Loucy (cell line): ENCODE results near the gene SPATA7.

Experiments
- CTCF ChIP-seq: fragments of 200-600 bp; sonication (generic); conservative IDR thresholded peaks from 2 replicates; pipeline ENCODE4 v1.5.1; 2014; ENCODE audit warnings: mild to moderate bottlenecking, antibody characterized with exemption, low read length
- EZH2phosphoT487 ChIP-seq: fragments of 200-600 bp; IDR thresholded peaks from 2 replicates; pipeline ENCODE4 v1.6.1; 2018; ENCODE audit warnings: antibody characterized with exemption, mild to moderate bottlenecking, moderate library complexity, borderline replicate concordance

- TF ChIP-seq CTCF (no peak), EZH2phosphoT487 (no peak)
These were observed 16.0 kb upstream of the SPATA7 start for GRCh38 chr14:88369496-88369895.
